Dermis microvascular lymphatic vessel endothelial cell (primary cell): Measurements from ENCODE around the gene NLRC4. TPM values are rescaled to one million over a fixed set of nuclear protein-coding genes. Genes with fewer than 3 reads are reported as not detected.
A peak's percentile ranks its signal among the peaks of the same experiment; 100 is the strongest.

Source experiments
- DNase-seq, 2 donors: peaks; one replicate each; pipeline versions ENCODE4 v3.0.0 to v3.0.0-alpha.2; 2010; ENCODE audit warnings: low read depth in 2 of 2
- total RNA-seq: library from RNA; depleted of rRNA; stranded (reverse); fragments of >200 nt; gene quantifications from 2 replicates; pipeline ENCODE4 v1.2.1, GENCODE V29; 2014

NLRC4 gene
- total RNA-seq, 1 donor from 2014 or later = not detected

DNA sequence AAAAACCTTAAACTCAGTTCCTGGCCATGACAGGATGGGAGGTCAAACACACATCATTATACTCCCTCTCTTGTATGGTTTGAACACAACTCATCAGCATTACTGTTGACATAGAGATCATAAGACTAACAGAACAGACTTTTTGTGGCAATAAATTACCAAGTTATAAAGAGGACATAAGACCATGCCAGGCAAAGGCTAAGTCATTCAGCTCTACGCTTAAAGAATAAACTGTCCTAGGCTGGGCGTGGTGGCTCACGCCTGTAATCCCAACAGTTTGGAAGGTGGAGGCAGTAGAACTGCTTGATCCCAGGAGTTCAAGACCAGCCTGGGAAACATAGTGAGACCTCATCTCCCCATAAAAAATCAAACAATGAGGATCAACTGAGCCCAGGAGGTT is 16.4 kb downstream of the NLRC4 start:
- DNase-seq = no peak

- DNase-seq = no peak
Measured at GRCh38 chr2:32246911-32247310, 17.8 kb downstream of the NLRC4 start.

DNA sequence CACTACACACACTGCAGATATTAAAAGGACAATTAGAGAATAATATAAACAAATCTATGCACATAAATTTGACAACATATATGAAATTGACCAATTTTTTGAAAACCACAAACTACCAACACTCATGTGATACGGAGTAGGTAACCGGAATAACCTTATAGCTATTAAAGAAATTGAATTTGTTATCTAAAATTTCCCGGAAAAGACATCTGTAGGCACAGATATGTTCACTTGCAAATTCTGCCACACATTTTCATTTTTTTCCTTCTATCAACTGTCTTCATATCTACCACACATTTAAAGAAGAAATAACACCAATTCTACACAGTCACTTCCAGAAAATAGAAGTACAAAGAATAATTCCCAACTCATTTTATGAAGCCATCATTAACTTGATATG is 22.4 kb downstream of the NLRC4 start:
- no peak for DNase-seq

GRCh38 chr2:32237996-32238395 is 26.7 kb downstream of the NLRC4 start:
- DNase-seq = no peak

DNA sequence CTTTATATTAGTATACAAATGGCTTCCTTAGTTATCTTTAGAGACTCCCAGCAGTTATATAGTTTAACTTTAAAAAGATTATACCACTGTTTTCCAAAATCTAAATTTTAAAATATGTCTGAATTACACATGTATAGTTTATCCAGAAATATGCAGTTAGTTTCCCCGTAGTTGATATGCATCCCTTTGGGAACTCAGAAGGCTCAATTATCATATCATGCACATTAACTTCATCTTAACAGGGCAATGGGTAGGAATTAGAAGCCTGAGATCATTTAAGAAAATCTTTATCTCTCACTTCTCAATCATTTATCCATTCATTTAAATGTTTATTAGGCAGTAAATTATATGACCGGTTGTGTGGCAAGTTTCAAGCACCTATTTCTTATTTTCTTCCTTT is 27.2 kb downstream of the NLRC4 start:
- no peak for DNase-seq

GRCh38 chr2:32235315-32235714 is 29.4 kb downstream of the NLRC4 start:
- no peak for DNase-seq

- no peak for DNase-seq
Measured at GRCh38 chr2:32231959-32232358, 32.7 kb downstream of the NLRC4 start.

DNA sequence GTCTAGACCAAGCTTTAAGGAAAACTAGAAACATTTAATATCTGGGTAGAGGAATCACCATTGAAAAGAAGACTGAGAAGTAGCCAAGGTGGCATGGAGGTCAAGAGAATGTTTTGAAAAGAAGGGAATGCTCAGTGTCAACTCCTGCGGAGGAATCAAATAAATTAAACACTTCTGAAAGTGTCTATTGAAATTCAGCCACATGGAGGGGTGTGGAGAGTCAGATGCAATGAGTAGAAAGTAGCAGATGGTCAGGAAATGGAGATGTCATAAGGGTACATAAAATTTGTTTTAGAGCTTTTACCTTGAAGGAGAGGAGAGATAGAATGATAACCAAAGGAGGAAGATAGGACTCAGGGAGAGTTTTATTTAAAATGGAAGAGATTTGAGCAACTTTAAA is 35.1 kb downstream of the NLRC4 start:
- DNase-seq = no peak

DNA sequence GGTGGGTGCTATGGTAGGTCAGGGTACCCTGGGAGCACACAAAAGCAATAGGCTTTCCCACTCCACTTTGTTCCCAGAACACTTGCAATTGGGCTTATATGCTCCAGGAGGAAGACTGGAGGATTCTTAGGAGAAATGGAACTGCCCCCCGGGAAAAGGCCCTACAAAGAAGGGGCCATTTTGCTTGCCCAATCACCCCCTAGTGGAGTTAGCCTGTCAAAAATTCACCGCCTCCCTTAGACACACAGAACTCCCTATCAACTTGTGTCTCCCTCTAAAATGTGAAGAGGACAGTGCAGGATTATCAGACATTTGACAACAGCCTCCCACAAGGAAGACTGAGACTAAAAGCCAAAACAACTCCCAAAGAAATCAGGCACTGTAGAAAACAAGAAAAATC is 36.5 kb downstream of the NLRC4 start:
- DNase-seq = no peak

DNA sequence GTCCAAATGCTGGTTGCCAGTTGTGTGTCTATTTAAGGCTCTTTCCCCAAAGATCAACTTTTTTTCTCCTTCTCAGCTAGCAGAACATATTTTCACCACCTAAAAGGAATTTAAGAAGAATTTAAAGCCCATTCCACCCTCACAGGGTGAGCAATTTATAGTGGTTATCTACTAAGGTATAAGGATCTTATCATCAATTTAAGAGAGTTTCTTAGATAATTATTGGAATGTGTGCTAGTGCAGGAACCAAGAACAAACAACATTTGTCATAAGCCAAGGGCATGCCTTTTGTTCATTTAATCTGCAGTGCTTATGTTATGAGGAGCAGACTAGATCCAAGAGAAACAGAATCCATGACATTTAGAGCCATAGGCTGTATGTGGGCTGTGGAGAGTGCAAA is 37.2 kb downstream of the NLRC4 start:
- DNase-seq = no peak

GRCh38 chr2:32222966-32223365 is 41.7 kb downstream of the NLRC4 start:
- DNase-seq = no peak

DNA sequence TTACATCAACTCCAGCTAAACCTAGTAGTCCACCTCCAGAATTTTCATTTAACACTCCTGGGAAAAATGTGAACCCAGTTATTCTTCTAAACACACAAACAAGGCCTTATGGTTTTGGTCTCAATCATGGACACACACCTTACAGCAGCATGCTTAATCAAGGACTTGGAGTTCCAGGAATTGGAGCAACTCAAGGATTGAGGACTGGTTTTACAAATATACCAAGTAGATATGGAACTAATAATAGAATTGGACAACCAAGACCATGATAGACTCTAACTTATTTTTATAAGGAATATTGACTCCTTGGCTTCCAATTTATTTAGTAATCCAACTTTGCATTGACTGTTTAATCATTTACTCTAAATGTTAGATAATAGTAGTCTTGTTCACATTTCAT is 44.2 kb downstream of the NLRC4 start:
- DNase-seq = no peak

GRCh38 chr2:32212295-32212694 is 52.4 kb downstream of the NLRC4 start:
- no peak for DNase-seq

- DNase-seq = no peak
Measured at GRCh38 chr2:32210767-32211408, 53.8 kb downstream of the NLRC4 start.

DNA sequence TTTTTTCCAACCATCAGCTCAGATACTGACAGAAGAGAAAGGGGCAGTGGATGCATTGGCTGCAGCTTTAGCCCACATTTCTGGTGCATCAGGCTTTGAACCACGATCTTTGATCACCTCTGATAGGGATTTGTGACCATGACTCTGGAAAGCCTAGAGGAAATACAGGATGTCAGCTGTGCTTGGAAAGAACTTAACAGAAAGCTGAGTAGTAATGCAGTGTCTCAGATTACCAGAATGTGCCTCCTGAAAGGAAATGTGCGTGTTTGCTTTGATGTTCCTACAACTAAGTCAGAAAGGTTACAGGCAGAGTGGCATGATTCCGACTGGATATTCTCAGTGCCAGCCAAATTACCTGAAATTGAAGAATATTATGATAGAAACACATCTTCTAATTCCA is 61.3 kb downstream of the NLRC4 start:
- DNase-seq = peak in 1 of 2 donors; percentile 6

DNA sequence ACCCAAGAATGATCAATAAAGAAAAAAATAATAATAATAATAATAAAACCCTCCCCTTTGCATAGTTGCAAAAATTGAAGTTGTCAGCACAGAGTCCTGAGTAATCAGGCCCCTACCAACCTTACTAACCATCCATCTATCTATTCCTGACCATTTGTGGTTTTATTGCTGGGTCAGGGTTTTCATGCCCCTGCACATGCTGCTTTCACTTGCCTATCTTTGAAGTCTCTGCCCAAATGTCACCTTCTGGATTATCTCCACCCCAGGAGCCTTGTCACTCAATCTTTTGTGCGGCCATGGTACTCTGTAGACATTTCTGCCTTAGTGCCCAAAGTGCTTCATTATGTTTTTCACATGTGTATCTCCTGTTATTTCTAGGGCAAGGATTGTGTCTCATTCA is 63.9 kb downstream of the NLRC4 start:
- no peak for DNase-seq

GRCh38 chr2:32192418-32192817 is 72.3 kb downstream of the NLRC4 start:
- DNase-seq = no peak

DNA sequence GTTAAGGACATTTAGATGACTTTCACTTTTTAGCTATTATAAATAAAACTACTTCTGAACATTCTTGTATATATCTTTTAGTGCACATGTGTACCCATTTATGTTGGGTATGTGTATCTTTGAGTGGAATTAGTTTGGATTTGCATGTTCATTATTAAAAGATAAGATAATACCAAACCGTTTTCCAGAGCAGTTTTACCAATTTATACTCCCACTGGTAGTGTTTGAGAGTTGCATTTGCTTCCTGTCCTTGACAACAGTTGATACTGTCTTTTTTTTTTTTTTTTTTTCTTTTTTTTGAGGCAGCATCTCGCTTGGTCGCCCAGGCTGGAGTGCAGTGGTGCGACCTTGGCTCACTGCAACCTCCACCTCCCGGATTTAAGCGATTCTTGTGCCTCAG is 75.7 kb downstream of the NLRC4 start:
- DNase-seq = no peak

GRCh38 chr2:32182667-32183066 is 82.0 kb downstream of the NLRC4 start:
- no peak for DNase-seq

Other genes starting within 250 kb of the NLRC4 start
- gene DPY30, start 225.1 kb downstream of the NLRC4 start, total RNA-seq = 48.4 and 50.3 TPM in 2 replicates
- 25.4 and 26.0 TPM in 2 replicates for gene SPAST, start 201.3 kb downstream of the NLRC4 start, total RNA-seq
- gene SLC30A6, start 99.0 kb downstream of the NLRC4 start, total RNA-seq = 16.4 and 19.5 TPM in 2 replicates
- 9.9 and 12.5 TPM in 2 replicates for gene YIPF4, start 13.0 kb upstream of the NLRC4 start, total RNA-seq
- gene BIRC6, start 92.1 kb upstream of the NLRC4 start, total RNA-seq = 127 and 146 TPM in 2 replicates